Naive thymus-derived CD4-positive, alpha-beta T cell (primary cell): Measurements from ENCODE around the gene OSBPL5. TPM values are rescaled to one million over a fixed set of nuclear protein-coding genes. Genes with fewer than 3 reads are reported as not detected.
A peak's percentile ranks its signal among the peaks of the same experiment; 100 is the strongest.
"Not testable (repeated sequence)": the region's sequence is repeated elsewhere in the genome, so short reads cannot be mapped to it uniquely, and the experiment has no call there.

Experiments
- ATAC-seq: fragments of 150-1000 bp; cut with Tn5 transposase; 2 replicates; pipeline ENCODE4 v1.10.0; 2021; ENCODE audit warnings: mild to moderate bottlenecking, moderate library complexity
- CTCF ChIA-PET: fragments of 350-600 bp; sonication (Branson Sonifier 250); formaldehyde crosslinking; loops from one replicate; lab custom pipeline; 2021; ENCODE audit warnings: antibody characterized with exemption; lab: Charles Lee
- POLR2A ChIA-PET: fragments of 350-600 bp; sonication (Branson Sonifier 250); formaldehyde crosslinking; loops from one replicate; lab custom pipeline; 2021; ENCODE audit warnings: antibody characterized with exemption, inconsistent platforms; lab: Charles Lee
- DNase-seq, 9 donors: peaks; one replicate each; pipeline versions ENCODE4 v3.0.0 to v3.0.0-alpha.2; 2020 to 2022; ENCODE audit warnings: mixed read lengths in 1 of 9
- H3K27ac ChIP-seq: one replicate; pipeline ENCODE4 v1.7.0; 2013; ENCODE audit warnings: mild to moderate bottlenecking, low read depth, low read length, moderate library complexity
- H3K27me3 ChIP-seq, 2 donors: one replicate each; pipeline ENCODE4 v1.7.0; 2013; ENCODE audit warnings: low read length in 2 of 2, mild to moderate bottlenecking in 2 of 2, moderate library complexity in 2 of 2; ENCODE audit not compliant: control insufficient read depth in 2 of 2, insufficient read depth in 2 of 2
- H3K36me3 ChIP-seq, 3 experiments: 1 replicate in 2 of 3; 2 replicates in 1 of 3; pipeline ENCODE4 v1.7.0; 2013; ENCODE audit warnings: low read length in 3 of 3, mild to moderate bottlenecking in 3 of 3, moderate library complexity in 1 of 3; ENCODE audit not compliant: insufficient read depth in 3 of 3, control insufficient read depth in 2 of 3
- H3K4me1 ChIP-seq, 2 donors: one replicate each; pipeline ENCODE4 v1.7.0; 2013; ENCODE audit warnings: low read length in 2 of 2, mild to moderate bottlenecking in 2 of 2, moderate library complexity in 1 of 2; ENCODE audit not compliant: control insufficient read depth in 2 of 2, insufficient read depth in 2 of 2
- H3K4me3 ChIP-seq: 2 replicates; pipeline ENCODE4 v1.7.0; 2013; ENCODE audit warnings: mild to moderate bottlenecking, low read length
- H3K9me3 ChIP-seq, 3 experiments: 1 replicate in 2 of 3; 2 replicates in 1 of 3; pipeline ENCODE4 v1.7.0; 2013; ENCODE audit warnings: low read length in 3 of 3; ENCODE audit not compliant: control insufficient read depth in 2 of 3
- H3K27ac Mint-ChIP-seq, 9 donors: one replicate each; pipeline ENCODE4 v1.8.0; 2020 to 2022; ENCODE audit warnings: mixed read lengths in 9 of 9, mild to moderate bottlenecking in 8 of 9, moderate library complexity in 5 of 9, inconsistent platforms in 2 of 9
- H3K27me3 Mint-ChIP-seq, 5 donors: one replicate each; pipeline ENCODE4 v1.8.0; 2021 to 2022; ENCODE audit warnings: mixed read lengths in 5 of 5, mild to moderate bottlenecking in 1 of 5
- H3K36me3 Mint-ChIP-seq, 5 donors: one replicate each; pipeline ENCODE4 v1.8.0; 2020 to 2022; ENCODE audit warnings: mixed read lengths in 5 of 5, mild to moderate bottlenecking in 3 of 5, inconsistent platforms in 1 of 5
- H3K4me1 Mint-ChIP-seq, 7 donors: one replicate each; pipeline ENCODE4 v1.8.0; 2020 to 2022; ENCODE audit warnings: mixed read lengths in 7 of 7, mild to moderate bottlenecking in 3 of 7, inconsistent platforms in 1 of 7
- H3K4me3 Mint-ChIP-seq, 10 donors: one replicate each; pipeline ENCODE4 v1.8.0; 2020 to 2022; ENCODE audit warnings: mild to moderate bottlenecking in 10 of 10, mixed read lengths in 10 of 10, moderate library complexity in 6 of 10, inconsistent platforms in 2 of 10
- H3K9me3 Mint-ChIP-seq, 11 donors: one replicate each; pipeline ENCODE4 v1.8.0; 2020 to 2022; ENCODE audit warnings: mixed read lengths in 11 of 11, mild to moderate bottlenecking in 4 of 11, inconsistent platforms in 1 of 11, moderate library complexity in 1 of 11
- intact Hi-C, 2 donors: fragments of 100-400 bp; cut with micrococcal nuclease; formaldehyde crosslinking; loops; one replicate each; pipeline ENCODE4 v1.15.1; 2023
- polyA plus RNA-seq, 2 donors: library from polyadenylated mRNA; unstranded; fragments of 300-500 nt; fragmentation: Illumina TruSeq; gene quantifications; one replicate each; pipeline ENCODE4 v1.2.3, GENCODE V29; 2021
- total RNA-seq, 6 experiments: library from RNA in 5 of 6; stranded (reverse) in 5 of 6; gene quantifications; 1 replicate in 5 of 6; 2 replicates in 1 of 6; pipeline ENCODE4 v1.2.3 and lab custom pipeline; 2021 to 2026

The OSBPL5 gene
- total and polyA plus RNA-seq, 7 experiments from 2014 or later, result 0.51 to 76.7 (median 5.5) TPM

GRCh38 chr11:3120071-3120792 lies 44.9 kb downstream of the OSBPL5 start:
- Mint-ChIP-seq H3K4me1 (peaks cover 0 to 3% (median 0%) of the 10 kb centered on the region in 7 donors), H3K4me3 (no peak overlapping the region), H3K36me3 (peaks cover 0 to 12% (median 7%) of the 10 kb centered on the region in 5 donors), H3K27me3 (no peaks in the 10 kb centered on the region), H3K9me3 (peaks cover 0 to 7% (median 2%) of the 10 kb centered on the region in 11 donors), H3K27ac (no peak overlapping the region)
- POLR2A ChIA-PET, result no interaction called here
- DNase-seq, result no peak
- Histone ChIP-seq H3K9me3 (no peaks in the 10 kb centered on the region), H3K27me3 (no peaks in the 10 kb centered on the region), H3K27ac (no peak overlapping the region), H3K4me3 (no peak overlapping the region), H3K4me1 (no peaks in the 10 kb centered on the region), H3K36me3 (no peaks in the 10 kb centered on the region)
- intact Hi-C loops, result no loop called here
- no peak for ATAC-seq
- CTCF ChIA-PET, result no interaction called here

GRCh38 chr11:3119141-3119821 lies 45.8 kb downstream of the OSBPL5 start:
- H3K27ac Mint-ChIP-seq, result no peak overlapping the region
- H3K4me3 Mint-ChIP-seq, result no peak overlapping the region
- intact Hi-C loops, result no loop called here
- H3K9me3 Mint-ChIP-seq, result peaks cover 0 to 15% (median 6%) of the 10 kb centered on the region in 11 donors
- H3K9me3 ChIP-seq, result no peaks in the 10 kb centered on the region
- CTCF ChIA-PET, result no interaction called here
- H3K27ac ChIP-seq, result no peak overlapping the region
- peaks cover 2 to 18% (median 12%) of the 10 kb centered on the region in 5 donors for H3K36me3 Mint-ChIP-seq
- ATAC-seq (no peak), DNase-seq (no peak)
- no peak overlapping the region for H3K4me3 ChIP-seq
- peaks cover 0 to 3% (median 0%) of the 10 kb centered on the region in 7 donors for H3K4me1 Mint-ChIP-seq
- POLR2A ChIA-PET, result no interaction called here
- no peaks in the 10 kb centered on the region for H3K27me3 ChIP-seq
- no peaks in the 10 kb centered on the region for H3K4me1 ChIP-seq
- H3K36me3 ChIP-seq, result no peaks in the 10 kb centered on the region
- no peaks in the 10 kb centered on the region for H3K27me3 Mint-ChIP-seq

- H3K4me3 Mint-ChIP-seq, result no peak overlapping the region
- POLR2A ChIA-PET, result no interaction called here
- H3K9me3 Mint-ChIP-seq, result peaks cover 0 to 20% (median 10%) of the 10 kb centered on the region in 11 donors
- no peak overlapping the region for H3K27ac ChIP-seq
- H3K9me3 ChIP-seq, result no peaks in the 10 kb centered on the region
- H3K4me1 ChIP-seq, result peaks cover 0 to 7% of the 10 kb centered on the region in 2 donors
- DNase-seq (no peak), ATAC-seq (no peak)
- H3K27me3 ChIP-seq, result no peaks in the 10 kb centered on the region
- no peaks in the 10 kb centered on the region for H3K27me3 Mint-ChIP-seq
- no peak overlapping the region for H3K4me3 ChIP-seq
- H3K36me3 Mint-ChIP-seq, result peaks cover 4 to 28% (median 20%) of the 10 kb centered on the region in 5 donors
- peaks cover 0 to 12% (median 0%) of the 10 kb centered on the region in 7 donors for H3K4me1 Mint-ChIP-seq
- H3K36me3 ChIP-seq, result no peaks in the 10 kb centered on the region
- CTCF ChIA-PET, result no interaction called here
- intact Hi-C loops, result no loop called here
- no peak overlapping the region for H3K27ac Mint-ChIP-seq
These were observed 49.8 kb downstream of the OSBPL5 start for GRCh38 chr11:3115321-3115720.

GRCh38 chr11:3113661-3114060 lies 51.4 kb downstream of the OSBPL5 start:
- DNase-seq, H3K27me3 Mint-ChIP-seq, CTCF ChIA-PET, H3K4me3 Mint-ChIP-seq, H3K27ac ChIP-seq, H3K9me3 ChIP-seq, ATAC-seq, POLR2A ChIA-PET, H3K27ac Mint-ChIP-seq, H3K27me3 ChIP-seq, H3K4me1 ChIP-seq, H3K4me3 ChIP-seq, H3K36me3 ChIP-seq, intact Hi-C loops: not testable (repeated sequence)
- H3K36me3 Mint-ChIP-seq, result peaks cover 4 to 28% (median 20%) of the 10 kb centered on the region in 5 donors
- H3K4me1 Mint-ChIP-seq, result peaks cover 0 to 12% (median 0%) of the 10 kb centered on the region in 7 donors
- H3K9me3 Mint-ChIP-seq, result peaks cover 0 to 20% (median 10%) of the 10 kb centered on the region in 11 donors

- ATAC-seq, result peak; percentile 37
- POLR2A ChIA-PET, result no interaction called here
- CTCF ChIA-PET, result no interaction called here
These were observed 53.0 kb downstream of the OSBPL5 start for GRCh38 chr11:3111919-3112690.

GRCh38 chr11:3111466-3111865 lies 53.6 kb downstream of the OSBPL5 start:
- Mint-ChIP-seq H3K36me3 (peaks cover 4 to 20% (median 15%) of the 10 kb centered on the region in 5 donors), H3K27me3 (no peaks in the 10 kb centered on the region), H3K27ac (no peak overlapping the region), H3K4me1 (peaks cover 0 to 12% (median 0%) of the 10 kb centered on the region in 7 donors), H3K9me3 (peaks cover 0 to 20% (median 10%) of the 10 kb centered on the region in 11 donors), H3K4me3 (no peak overlapping the region)
- ChIA-PET POLR2A (no interaction called here), CTCF (no interaction called here)
- ATAC-seq (no peak), DNase-seq (no peak)
- Histone ChIP-seq H3K4me1 (peaks cover 0 to 7% of the 10 kb centered on the region in 2 donors), H3K27ac (no peak overlapping the region), H3K27me3 (no peaks in the 10 kb centered on the region), H3K36me3 (no peaks in the 10 kb centered on the region), H3K9me3 (no peaks in the 10 kb centered on the region), H3K4me3 (no peak overlapping the region)
- intact Hi-C loops, result no loop called here

More at GRCh38 chr11:3111919-3112690, 53.0 kb downstream of the OSBPL5 start:
- Mint-ChIP-seq H3K4me1 (peaks cover 0 to 12% (median 0%) of the 10 kb centered on the region in 7 donors), H3K27ac (peak overlapping the region in 1 of 9 donors; percentile 32), H3K4me3 (peak overlapping the region in 1 of 10 donors; percentile 30), H3K27me3 (no peaks in the 10 kb centered on the region), H3K9me3 (peaks cover 0 to 20% (median 10%) of the 10 kb centered on the region in 11 donors), H3K36me3 (peaks cover 4 to 20% (median 15%) of the 10 kb centered on the region in 5 donors)
- H3K4me3 ChIP-seq, result no peak overlapping the region
- peaks cover 0 to 7% of the 10 kb centered on the region in 2 donors for H3K4me1 ChIP-seq
- no peaks in the 10 kb centered on the region for H3K9me3 ChIP-seq
- H3K27me3 ChIP-seq, result no peaks in the 10 kb centered on the region
- intact Hi-C loops, result no loop called here
- DNase-seq, result no peak
- no peaks in the 10 kb centered on the region for H3K36me3 ChIP-seq
- H3K27ac ChIP-seq, result no peak overlapping the region
